ENCODE results near the gene PLA2G2E.

Gene PLA2G2E

GRCh38 chr1:19893687-19894086 lies 29.7 kb downstream of the PLA2G2E start:
- Histone ChIP-seq H3K27me3 (ENCODE audit: low read depth, low read length) (no peaks in the 10 kb centered on the region), H3K9ac (ENCODE audit: low read length) (no peak overlapping the region), H3K27ac (ENCODE audit: low read length) (no peak overlapping the region), H3K4me1 (ENCODE audit: low read length) (peaks cover 20% of the 10 kb centered on the region), H3K9me3 (ENCODE audit: insufficient read depth, low read length) (no peaks in the 10 kb centered on the region), H2AFZ (ENCODE audit: low read depth, low read length) (no peak overlapping the region), H3K4me3 (ENCODE audit: low read length) (no peak overlapping the region), H4K20me1 (ENCODE audit: insufficient read depth, low read length) (peaks cover 15% of the 10 kb centered on the region; the same call in 1 of the 2 replicates), H3K79me2 (ENCODE audit: low read length) (peaks cover 19% of the 10 kb centered on the region), H3K36me3 (replicated peaks; ENCODE audit: low read depth, low read length) (peaks cover 25% of the 10 kb centered on the region), H3K4me2 (ENCODE audit: low read length) (no peak overlapping the region)
- TF ChIP-seq CTCF (IDR thresholded peaks at IDR 0.05; ENCODE audit: low read depth, low read length) (no peak), EZH2phosphoT487 (IDR thresholded peaks at IDR 0.05; ENCODE audit: low read depth) (no peak)

- peaks cover 29% of the 10 kb centered on the region for H3K79me2 ChIP-seq (ENCODE audit: low read length)
- H3K9me3 ChIP-seq (ENCODE audit: insufficient read depth, low read length) = no peaks in the 10 kb centered on the region
- no peak overlapping the region for H3K27ac ChIP-seq (ENCODE audit: low read length)
- TF ChIP-seq EZH2phosphoT487 (IDR thresholded peaks at IDR 0.05; ENCODE audit: low read depth) (no peak), CTCF (IDR thresholded peaks at IDR 0.05; ENCODE audit: low read depth, low read length) (no peak)
- H3K27me3 ChIP-seq (ENCODE audit: low read depth, low read length) = no peaks in the 10 kb centered on the region
- no peak overlapping the region for H3K4me3 ChIP-seq (ENCODE audit: low read length)
- H4K20me1 ChIP-seq (ENCODE audit: insufficient read depth, low read length) = peaks cover 18% of the 10 kb centered on the region; the same call in 1 of the 2 replicates
- peak overlapping the region; percentile 9; the same call in 1 of the 2 replicates for H3K4me2 ChIP-seq (ENCODE audit: low read length)
- H3K36me3 ChIP-seq (replicated peaks; ENCODE audit: low read depth, low read length) = peaks cover 24% of the 10 kb centered on the region
- no peak overlapping the region for H2AFZ ChIP-seq (ENCODE audit: low read depth, low read length)
- H3K4me1 ChIP-seq (ENCODE audit: low read length) = peaks cover 20% of the 10 kb centered on the region
- no peak overlapping the region for H3K9ac ChIP-seq (ENCODE audit: low read length)
These were observed 30.7 kb downstream of the PLA2G2E start for GRCh38 chr1:19892628-19893168.

GRCh38 chr1:19892129-19892528 lies 31.3 kb downstream of the PLA2G2E start:
- no peaks in the 10 kb centered on the region for H3K9me3 ChIP-seq (ENCODE audit: insufficient read depth, low read length)
- H2AFZ ChIP-seq (ENCODE audit: low read depth, low read length) = no peak overlapping the region
- H3K27ac ChIP-seq (ENCODE audit: low read length) = no peak overlapping the region
- peaks cover 34% of the 10 kb centered on the region for H3K79me2 ChIP-seq (ENCODE audit: low read length)
- TF ChIP-seq EZH2phosphoT487 (IDR thresholded peaks at IDR 0.05; ENCODE audit: low read depth) = no peak
- no peak for TF ChIP-seq CTCF (IDR thresholded peaks at IDR 0.05; ENCODE audit: low read depth, low read length)
- H3K9ac ChIP-seq (ENCODE audit: low read length) = no peak overlapping the region
- peak overlapping the region; percentile 9; the same call in 1 of the 2 replicates for H3K4me2 ChIP-seq (ENCODE audit: low read length)
- H3K27me3 ChIP-seq (ENCODE audit: low read depth, low read length) = no peaks in the 10 kb centered on the region
- peaks cover 18% of the 10 kb centered on the region; the same call in 1 of the 2 replicates for H4K20me1 ChIP-seq (ENCODE audit: insufficient read depth, low read length)
- H3K36me3 ChIP-seq (replicated peaks; ENCODE audit: low read depth, low read length) = peaks cover 22% of the 10 kb centered on the region
- H3K4me1 ChIP-seq (ENCODE audit: low read length) = peaks cover 20% of the 10 kb centered on the region
- H3K4me3 ChIP-seq (ENCODE audit: low read length) = no peak overlapping the region

- Histone ChIP-seq H3K27me3 (ENCODE audit: low read depth, low read length) (no peaks in the 10 kb centered on the region), H3K27ac (ENCODE audit: low read length) (no peak overlapping the region), H4K20me1 (ENCODE audit: insufficient read depth, low read length) (peaks cover 27% of the 10 kb centered on the region), H3K36me3 (replicated peaks; ENCODE audit: low read depth, low read length) (peaks cover 20% of the 10 kb centered on the region), H3K4me2 (ENCODE audit: low read length) (no peak overlapping the region), H3K4me3 (ENCODE audit: low read length) (no peak overlapping the region), H3K9ac (ENCODE audit: low read length) (no peak overlapping the region), H2AFZ (ENCODE audit: low read depth, low read length) (no peak overlapping the region), H3K9me3 (ENCODE audit: insufficient read depth, low read length) (no peaks in the 10 kb centered on the region), H3K4me1 (ENCODE audit: low read length) (peaks cover 20% of the 10 kb centered on the region), H3K79me2 (ENCODE audit: low read length) (peaks cover 55% of the 10 kb centered on the region)
- TF ChIP-seq CTCF (IDR thresholded peaks at IDR 0.05; ENCODE audit: low read depth, low read length) (no peak), EZH2phosphoT487 (IDR thresholded peaks at IDR 0.05; ENCODE audit: low read depth) (no peak)
These were observed 33.8 kb downstream of the PLA2G2E start for GRCh38 chr1:19889656-19890055.

Data from OCI-LY3 (cell line).